ENCODE data around the gene SFPQ. TPM values are rescaled to one million over a fixed set of nuclear protein-coding genes. Genes with fewer than 3 reads are reported as not detected.

The SFPQ gene
- polyA plus RNA-seq, 1 experiment = 126 TPM

- ChIA-PET POLR2A (interaction anchor here (0.6 to 1.5 kb wide), 6 partner anchors 10 to 326 kb away, joined by 3 to 8 read pairs (median 4); no protein-coding TSS in a partner anchor), CTCF (interaction anchor here (1.2 kb wide), 1 partner anchor 10 kb away, joined by 4 read pairs; no protein-coding TSS in a partner anchor)
- peak overlapping the region; percentile 97 for H3K4me3 ChIP-seq (ENCODE audit: low read depth, low read length)
- H3K27me3 ChIP-seq (ENCODE audit: control insufficient read depth, insufficient read depth, low read length) = no peaks in the 10 kb centered on the region
- peak overlapping the region; percentile 95 for H3K27ac ChIP-seq (ENCODE audit: low read depth, low read length)
- no peaks in the 10 kb centered on the region for H3K9me3 ChIP-seq (ENCODE audit: control insufficient read depth, insufficient read depth, low read length)
- DNase-seq (ENCODE audit: low read depth, low spot score) = no peak
- TF ChIP-seq, protein P1, sequence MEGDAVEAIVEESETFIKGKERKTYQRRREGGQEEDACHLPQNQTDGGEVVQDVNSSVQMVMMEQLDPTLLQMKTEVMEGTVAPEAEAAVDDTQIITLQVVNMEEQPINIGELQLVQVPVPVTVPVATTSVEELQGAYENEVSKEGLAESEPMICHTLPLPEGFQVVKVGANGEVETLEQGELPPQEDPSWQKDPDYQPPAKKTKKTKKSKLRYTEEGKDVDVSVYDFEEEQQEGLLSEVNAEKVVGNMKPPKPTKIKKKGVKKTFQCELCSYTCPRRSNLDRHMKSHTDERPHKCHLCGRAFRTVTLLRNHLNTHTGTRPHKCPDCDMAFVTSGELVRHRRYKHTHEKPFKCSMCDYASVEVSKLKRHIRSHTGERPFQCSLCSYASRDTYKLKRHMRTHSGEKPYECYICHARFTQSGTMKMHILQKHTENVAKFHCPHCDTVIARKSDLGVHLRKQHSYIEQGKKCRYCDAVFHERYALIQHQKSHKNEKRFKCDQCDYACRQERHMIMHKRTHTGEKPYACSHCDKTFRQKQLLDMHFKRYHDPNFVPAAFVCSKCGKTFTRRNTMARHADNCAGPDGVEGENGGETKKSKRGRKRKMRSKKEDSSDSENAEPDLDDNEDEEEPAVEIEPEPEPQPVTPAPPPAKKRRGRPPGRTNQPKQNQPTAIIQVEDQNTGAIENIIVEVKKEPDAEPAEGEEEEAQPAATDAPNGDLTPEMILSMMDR (IDR thresholded peaks at IDR 0.05; ENCODE audit: low read depth, low read length) = no peak
Measured at GRCh38 chr1:35192056-35192852, 691 bp downstream of the SFPQ start.

DNA sequence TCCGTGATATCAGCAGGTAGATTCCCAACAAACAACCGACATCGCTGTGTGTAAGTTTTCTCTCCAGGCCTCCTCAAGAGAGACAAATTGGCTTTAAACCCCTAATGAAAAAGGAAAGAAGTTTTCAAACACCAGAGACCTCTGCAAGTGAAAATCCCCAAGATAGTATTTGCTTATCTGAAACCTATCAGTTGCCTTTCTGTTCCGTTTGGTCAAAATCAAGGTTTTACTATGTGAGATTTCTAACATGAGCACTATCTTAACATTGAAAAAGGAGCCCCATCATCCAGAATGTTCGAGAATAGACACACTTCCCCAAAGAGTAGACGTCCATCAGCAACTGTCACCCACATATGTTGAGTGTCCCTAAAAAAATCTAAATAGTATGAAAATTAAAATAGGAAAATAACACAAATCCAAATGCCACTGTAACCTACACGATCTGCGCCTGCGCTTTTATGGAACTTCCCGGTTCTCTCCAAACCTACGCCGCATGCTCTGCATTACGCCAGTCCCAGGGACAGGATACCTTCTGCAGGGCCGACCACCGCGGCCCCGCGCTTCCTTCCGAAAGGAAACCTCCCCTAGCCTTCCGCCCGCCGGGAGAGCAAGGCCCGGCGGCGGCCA is 1.4 kb downstream of the SFPQ start:
- TF ChIP-seq, protein P1 (IDR thresholded peaks at IDR 0.05; ENCODE audit: low read depth, low read length) = no peak
- Histone ChIP-seq H3K9me3 (ENCODE audit: control insufficient read depth, insufficient read depth, low read length) (no peaks in the 10 kb centered on the region), H3K27ac (ENCODE audit: low read depth, low read length) (no peak overlapping the region), H3K27me3 (ENCODE audit: control insufficient read depth, insufficient read depth, low read length) (no peaks in the 10 kb centered on the region), H3K4me3 (ENCODE audit: low read depth, low read length) (peak overlapping the region; percentile 97)
- POLR2A ChIA-PET = no interaction called here
- DNase-seq (ENCODE audit: low read depth, low spot score) = no peak
- CTCF ChIA-PET = interaction anchor here (1.0 to 1.3 kb wide), 2 partner anchors 10 to 108 kb away, joined by 3 to 9 read pairs; no protein-coding TSS in a partner anchor

DNA sequence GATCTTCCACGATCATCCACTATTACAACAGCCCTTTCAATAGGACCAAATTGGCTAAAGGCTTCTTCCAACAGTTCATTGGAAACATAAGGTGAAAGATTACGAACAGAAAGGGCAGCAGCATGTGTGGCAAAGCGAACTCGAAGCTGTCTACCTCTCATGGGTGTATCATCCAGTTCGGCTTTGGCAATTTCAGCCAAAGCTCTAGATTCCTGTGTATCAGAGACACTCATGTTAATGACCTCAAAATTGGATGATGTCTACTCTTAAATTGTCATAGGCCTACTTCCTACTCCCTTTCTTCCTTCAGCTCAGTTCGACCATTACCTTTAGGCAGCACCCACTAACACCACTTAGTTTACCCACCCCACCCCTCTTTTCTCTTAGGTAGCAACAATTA is 2.2 kb downstream of the SFPQ start:
- H3K27ac ChIP-seq (ENCODE audit: low read depth, low read length) = no peak overlapping the region
- TF ChIP-seq, protein P1 (IDR thresholded peaks at IDR 0.05; ENCODE audit: low read depth, low read length) = no peak
- ChIA-PET POLR2A (interaction anchor here (1.1 to 1.4 kb wide), 2 partner anchors 11 to 206 kb away, joined by 4 to 6 read pairs; partner anchors contain the start of gene TMEM35B), CTCF (interaction anchor here (1.0 to 1.3 kb wide), 2 partner anchors 11 to 108 kb away, joined by 3 to 9 read pairs; no protein-coding TSS in a partner anchor)
- no peak for DNase-seq (ENCODE audit: low read depth, low spot score)
- peak overlapping the region; percentile 97 for H3K4me3 ChIP-seq (ENCODE audit: low read depth, low read length)
- H3K9me3 ChIP-seq (ENCODE audit: control insufficient read depth, insufficient read depth, low read length) = no peaks in the 10 kb centered on the region
- no peaks in the 10 kb centered on the region for H3K27me3 ChIP-seq (ENCODE audit: control insufficient read depth, insufficient read depth, low read length)

DNA sequence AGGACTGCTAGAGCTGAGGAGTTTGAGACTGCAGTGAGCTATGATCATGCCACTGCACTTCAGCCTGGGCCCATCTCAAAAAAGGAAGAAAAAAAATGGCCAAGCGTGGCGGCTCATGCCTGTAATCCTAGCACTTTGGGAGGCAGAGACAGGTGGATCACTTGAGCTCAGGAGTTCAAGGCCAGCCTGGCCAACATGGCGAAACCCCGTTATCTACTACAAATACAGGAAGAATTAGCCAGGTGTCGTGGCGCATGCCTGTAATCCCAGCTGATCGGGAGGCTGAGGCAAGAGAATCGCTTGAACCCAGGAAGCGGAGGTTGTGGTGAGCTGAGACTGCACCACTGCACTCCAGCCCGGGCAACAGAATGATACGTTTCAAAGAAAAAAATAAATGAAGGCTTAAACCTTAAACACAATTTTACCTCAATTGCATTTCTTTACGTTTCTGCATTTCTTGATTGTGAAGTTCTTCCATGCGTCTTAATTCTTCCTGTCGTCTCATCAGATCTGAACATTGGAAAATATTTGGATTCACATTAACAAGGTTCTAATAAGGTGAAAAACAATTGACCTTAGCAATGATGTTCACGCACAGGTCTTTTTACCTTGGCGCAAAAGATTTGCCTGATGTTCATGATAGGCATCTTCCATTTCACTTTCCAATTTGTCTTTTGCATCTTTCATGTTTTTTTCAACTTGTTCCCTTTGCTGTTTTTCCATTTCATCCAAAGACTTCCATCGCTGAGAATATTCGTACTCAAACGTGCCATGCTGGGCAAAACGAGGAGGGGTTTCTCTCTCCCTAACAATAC is 4.2 kb downstream of the SFPQ start:
- DNase-seq (ENCODE audit: low read depth, low spot score) = no peak
- CTCF ChIA-PET = no interaction called here
- POLR2A ChIA-PET = no interaction called here
- Histone ChIP-seq H3K27me3 (ENCODE audit: control insufficient read depth, insufficient read depth, low read length) (no peaks in the 10 kb centered on the region), H3K27ac (ENCODE audit: low read depth, low read length) (no peak overlapping the region), H3K4me3 (ENCODE audit: low read depth, low read length) (peak overlapping the region; percentile 97), H3K9me3 (ENCODE audit: control insufficient read depth, insufficient read depth, low read length) (no peaks in the 10 kb centered on the region)
- TF ChIP-seq, protein P1 (IDR thresholded peaks at IDR 0.05; ENCODE audit: low read depth, low read length) = no peak
